HG02623 (cell line): ENCODE data around the gene BUB1B.
"Not testable (repeated sequence)": the region's sequence is repeated elsewhere in the genome, so short reads cannot be mapped to it uniquely, and the experiment has no call there.

Experiments
- ATAC-seq: cut with Tn5 transposase; IDR thresholded peaks from one replicate; pipeline ENCODE4 v1.9.1; 2021; ENCODE audit warnings: moderate library complexity; ENCODE audit not compliant: unreplicated experiment

Gene BUB1B

GRCh38 chr15:40160689-40161688, at the start of gene BUB1B:
TSS of gene BUB1B (plus strand) at chr15:40161069. CDS start at chr15:40161221, 152 bp downstream.
- ATAC-seq: peak; percentile 65

- no peak for ATAC-seq
These were observed 49.0 kb upstream of the BUB1B start for GRCh38 chr15:40111888-40112287.

GRCh38 chr15:40112789-40113188, 48.1 kb upstream of the BUB1B start:
- no peak for ATAC-seq

GRCh38 chr15:40114218-40114617, 46.7 kb upstream of the BUB1B start:
- no peak for ATAC-seq

GRCh38 chr15:40115106-40115505, 45.8 kb upstream of the BUB1B start:
- not testable (repeated sequence) for ATAC-seq

GRCh38 chr15:40115670-40116093, 45.2 kb upstream of the BUB1B start:
- peak; percentile 89 for ATAC-seq

GRCh38 chr15:40118473-40118872, 42.4 kb upstream of the BUB1B start:
- no peak for ATAC-seq

GRCh38 chr15:40121911-40122638, 38.8 kb upstream of the BUB1B start:
- ATAC-seq: no peak

GRCh38 chr15:40122989-40123388, 37.9 kb upstream of the BUB1B start:
- not testable (repeated sequence) for ATAC-seq

- not testable (repeated sequence) for ATAC-seq
These were observed 37.0 kb upstream of the BUB1B start for GRCh38 chr15:40123863-40124262.

- ATAC-seq: not testable (repeated sequence)
These were observed 36.5 kb upstream of the BUB1B start for GRCh38 chr15:40124333-40124732.

GRCh38 chr15:40124807-40125285, 36.0 kb upstream of the BUB1B start:
- ATAC-seq: not testable (repeated sequence)

- ATAC-seq: no peak
These were observed 34.9 kb upstream of the BUB1B start for GRCh38 chr15:40125950-40126349.

- ATAC-seq: no peak
These were observed 31.9 kb upstream of the BUB1B start for GRCh38 chr15:40128766-40129660.

- no peak for ATAC-seq
These were observed 30.8 kb upstream of the BUB1B start for GRCh38 chr15:40130118-40130517.

- no peak for ATAC-seq
These were observed 29.9 kb upstream of the BUB1B start for GRCh38 chr15:40130799-40131502.

- ATAC-seq: no peak
These were observed 27.3 kb upstream of the BUB1B start for GRCh38 chr15:40133544-40133943.

GRCh38 chr15:40134885-40135284, 26.0 kb upstream of the BUB1B start:
- ATAC-seq: no peak

GRCh38 chr15:40135846-40136450, 24.9 kb upstream of the BUB1B start:
- ATAC-seq: not testable (repeated sequence)
